ENCODE results near the gene TRAPPC2L.

DNA sequence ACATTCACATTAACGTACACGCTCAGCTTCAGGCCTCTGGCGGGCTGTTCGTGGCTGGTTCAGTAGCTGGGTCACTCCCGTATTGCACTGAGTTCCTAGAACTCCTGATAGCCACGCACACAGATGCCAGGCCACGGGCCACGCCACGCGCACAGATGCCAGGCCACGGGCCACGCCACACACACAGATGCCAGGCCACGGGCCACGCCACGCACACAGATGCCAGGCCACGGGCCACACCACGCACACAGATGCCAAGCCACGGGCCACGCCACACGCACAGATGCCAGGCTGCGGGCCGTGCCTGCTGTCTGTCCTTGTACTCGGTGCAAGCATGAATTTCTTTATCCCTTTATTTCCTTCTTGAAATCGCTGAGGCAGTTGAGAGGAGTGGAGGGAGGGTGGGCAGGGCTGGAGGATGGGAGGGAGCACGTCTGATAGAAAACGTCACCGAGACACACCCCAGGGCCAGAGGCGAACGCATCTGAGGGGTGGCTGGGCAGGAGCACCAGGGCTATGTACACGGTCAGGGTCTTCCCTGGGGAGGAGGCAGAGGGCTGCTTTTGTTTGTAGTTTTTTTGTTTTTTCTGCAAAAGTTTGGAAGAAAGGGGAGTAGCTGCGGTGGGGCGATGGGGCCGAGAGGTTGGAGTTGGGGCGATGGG lies 18.1 kb downstream of the TRAPPC2L start:
- TF ChIP-seq CTCF (IDR thresholded peaks at IDR 0.05), result no peak
- no peak for TF ChIP-seq EZH2 (IDR thresholded peaks at IDR 0.05; ENCODE audit: borderline replicate concordance, insufficient read depth, low read depth, low read length, poor library complexity, severe bottlenecking)
